CD4-positive, alpha-beta memory T cell (primary cell): ENCODE measurements around the gene TRIM66. TPM values are rescaled to one million over a fixed set of nuclear protein-coding genes. Genes with fewer than 3 reads are reported as not detected.

Experiments used
- CTCF ChIA-PET: fragments of 350-600 bp; sonication (Branson Sonifier 250); formaldehyde crosslinking; loops from one replicate; lab custom pipeline; 2021; ENCODE audit warnings: inconsistent platforms; ENCODE audit not compliant: partially characterized antibody; lab: Charles Lee
- POLR2A ChIA-PET: fragments of 350-600 bp; sonication (Branson Sonifier 250); formaldehyde crosslinking; loops from one replicate; lab custom pipeline; 2021; ENCODE audit not compliant: partially characterized antibody; lab: Charles Lee
- DNase-seq, 5 donors: peaks; one replicate each; pipeline versions ENCODE4 v3.0.0 to v3.0.0-alpha.2; 2020 to 2022; ENCODE audit warnings: mixed read lengths in 1 of 5
- H3K27ac ChIP-seq: one replicate; pipeline ENCODE4 v1.7.0; 2013; ENCODE audit warnings: low read depth, low read length
- H3K27me3 ChIP-seq: 2 replicates; pipeline ENCODE4 v1.7.0; 2013; ENCODE audit warnings: mild to moderate bottlenecking, low read length, moderate library complexity; ENCODE audit not compliant: insufficient read depth
- H3K36me3 ChIP-seq: 2 replicates; pipeline ENCODE4 v1.7.0; 2013; ENCODE audit warnings: mild to moderate bottlenecking, low read length, moderate library complexity; ENCODE audit not compliant: insufficient read depth
- H3K4me1 ChIP-seq: 2 replicates; pipeline ENCODE4 v1.7.0; 2013; ENCODE audit warnings: mild to moderate bottlenecking, low read length, moderate library complexity; ENCODE audit not compliant: insufficient read depth
- H3K4me3 ChIP-seq, 2 donors: one replicate each; pipeline ENCODE4 v1.7.0; 2013; ENCODE audit warnings: low read length in 2 of 2, mild to moderate bottlenecking in 1 of 2
- H3K9me3 ChIP-seq, 2 donors: one replicate each; pipeline ENCODE4 v1.7.0; 2013; ENCODE audit warnings: low read length in 2 of 2, control low read depth in 1 of 2; ENCODE audit not compliant: control insufficient read depth in 1 of 2
- H3K27ac Mint-ChIP-seq, 7 donors: one replicate each; pipeline ENCODE4 v1.8.0; 2020 to 2021; ENCODE audit warnings: mixed read lengths in 7 of 7, mild to moderate bottlenecking in 6 of 7, inconsistent platforms in 3 of 7, moderate library complexity in 3 of 7
- H3K27me3 Mint-ChIP-seq, 2 donors: one replicate each; pipeline ENCODE4 v1.8.0; 2020 to 2021; ENCODE audit warnings: mixed read lengths in 2 of 2
- H3K36me3 Mint-ChIP-seq, 2 donors: one replicate each; pipeline ENCODE4 v1.8.0; 2020 to 2021; ENCODE audit warnings: mixed read lengths in 2 of 2, inconsistent platforms in 1 of 2, mild to moderate bottlenecking in 1 of 2
- H3K4me1 Mint-ChIP-seq, 4 donors: one replicate each; pipeline ENCODE4 v1.8.0; 2020 to 2021; ENCODE audit warnings: mixed read lengths in 4 of 4, mild to moderate bottlenecking in 1 of 4
- H3K4me3 Mint-ChIP-seq, 8 donors: one replicate each; pipeline ENCODE4 v1.8.0; 2020 to 2021; ENCODE audit warnings: mixed read lengths in 8 of 8, mild to moderate bottlenecking in 7 of 8, moderate library complexity in 6 of 8, inconsistent platforms in 3 of 8
- H3K9me3 Mint-ChIP-seq, 8 donors: one replicate each; pipeline ENCODE4 v1.8.0; 2020 to 2021; ENCODE audit warnings: mixed read lengths in 8 of 8, mild to moderate bottlenecking in 5 of 8, inconsistent platforms in 3 of 8, moderate library complexity in 1 of 8
- intact Hi-C: fragments of 100-400 bp; cut with micrococcal nuclease; formaldehyde crosslinking; loops from one replicate; pipeline ENCODE4 v1.15.1; 2023
- polyA plus RNA-seq, 2 donors: library from polyadenylated mRNA; unstranded; fragments of 300-500 nt; fragmentation: Illumina TruSeq; gene quantifications; one replicate each; pipeline ENCODE4 v1.2.3, GENCODE V29; 2021
- total RNA-seq, 2 experiments: library from RNA; stranded (reverse); gene quantifications; one replicate each; pipeline ENCODE4 v1.2.3, GENCODE V29; 2021

Gene TRIM66
- total and polyA plus RNA-seq, 4 experiments from 2014 or later: 0.67 to 31.3 (median 25.0) TPM; not detected in 1

DNA sequence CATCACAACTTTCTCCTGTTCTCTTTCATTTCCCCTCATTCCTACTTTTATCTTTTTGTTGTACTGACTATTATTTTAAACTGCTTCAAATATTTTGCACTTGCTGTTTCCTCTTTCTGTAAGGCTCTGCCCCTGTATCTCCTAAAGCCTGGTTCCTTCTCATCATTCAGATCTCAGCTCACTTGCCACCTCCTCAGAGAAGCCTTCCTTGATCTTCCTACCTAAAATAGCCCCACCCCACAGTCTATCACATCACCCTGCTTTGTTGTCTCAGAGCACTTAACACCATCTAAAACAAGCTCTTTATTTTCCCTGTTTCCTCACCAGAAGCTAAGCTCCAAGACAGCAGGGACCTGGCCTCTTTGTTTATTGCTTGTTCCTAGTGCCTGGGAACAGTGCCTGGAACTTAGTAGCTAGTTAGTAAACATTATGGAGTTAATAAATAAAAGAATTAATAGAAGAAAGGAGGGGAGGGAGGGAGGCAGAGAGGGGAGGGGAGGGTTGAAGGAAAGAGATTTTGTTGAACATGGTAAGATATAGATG lies 85.9 kb downstream of the TRIM66 start:
- intact Hi-C loops: no loop called here

DNA sequence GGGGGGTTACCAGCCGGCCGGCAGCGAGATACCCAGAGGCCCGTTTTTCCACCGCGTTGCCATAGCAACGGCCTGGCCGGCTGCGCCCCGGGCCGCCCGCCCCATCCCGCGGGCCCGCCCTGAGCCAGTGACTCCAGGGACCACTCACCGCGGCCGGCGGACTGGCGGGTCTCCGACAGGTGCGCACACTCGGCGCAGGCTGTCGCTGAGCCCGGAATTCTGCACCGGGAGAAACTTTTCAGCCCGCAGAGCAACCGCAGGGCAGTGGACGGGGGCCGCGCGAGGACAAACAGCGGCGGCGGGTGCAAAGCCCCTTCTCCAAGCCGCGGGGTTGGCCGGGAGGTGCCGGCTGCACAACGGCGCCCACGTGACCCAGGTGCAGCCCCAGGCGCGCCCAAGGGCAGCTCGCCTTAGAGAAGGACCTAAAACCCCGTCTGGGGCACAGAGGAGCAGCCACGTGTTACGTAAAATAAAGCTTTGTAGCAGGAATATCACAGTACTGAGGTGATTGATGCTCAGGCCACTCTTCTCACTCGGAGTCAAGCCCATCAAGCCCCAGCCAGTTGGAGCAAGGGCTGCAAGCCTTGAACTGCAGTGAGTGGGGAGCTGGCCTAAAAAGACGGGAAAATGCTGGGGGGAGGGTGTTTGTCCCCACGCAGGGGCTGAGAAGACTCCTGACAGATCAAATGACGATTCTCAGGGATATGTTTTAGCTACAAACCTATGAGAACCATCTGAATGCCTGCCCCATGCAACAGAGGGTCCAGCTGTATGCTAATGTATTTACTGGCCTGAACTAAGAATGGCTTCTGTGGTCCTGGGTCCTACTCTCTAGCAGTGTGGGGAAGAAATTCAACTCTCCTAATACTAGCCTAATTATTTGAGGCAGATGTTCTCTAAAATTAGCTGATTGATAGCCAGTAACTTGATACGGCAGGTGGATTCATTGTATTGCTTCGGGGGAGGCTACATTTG lies 88.2 kb downstream of the TRIM66 start, which contains the start of gene STK33:
Gene STK33 (minus strand): TSS at position 294 of the 975 bp plus-strand sequence. CDS start 119,323 bp downstream, outside the sequence.
- intact Hi-C loops: no loop called here
- Mint-ChIP-seq H3K27me3 (peaks cover 32 to 48% of the 10 kb centered on the region in 2 donors), H3K4me1 (peaks cover 0 to 7% (median 3%) of the 10 kb centered on the region in 4 donors)

More for the DNA sequence above, 85.9 kb downstream of the TRIM66 start:
- no peak overlapping the region for H3K27ac Mint-ChIP-seq
- no peak overlapping the region for H3K4me3 Mint-ChIP-seq
- Histone ChIP-seq H3K36me3 (no peaks in the 10 kb centered on the region), H3K27me3 (peaks cover 18% of the 10 kb centered on the region), H3K4me3 (no peak overlapping the region), H3K9me3 (no peaks in the 10 kb centered on the region), H3K27ac (no peak overlapping the region), H3K4me1 (peaks cover 4% of the 10 kb centered on the region)
- H3K4me1 Mint-ChIP-seq: peaks cover 0 to 7% (median 3%) of the 10 kb centered on the region in 4 donors
- ChIA-PET POLR2A (no interaction called here), CTCF (no interaction called here)
- no peaks in the 10 kb centered on the region for H3K9me3 Mint-ChIP-seq
- H3K36me3 Mint-ChIP-seq: no peaks in the 10 kb centered on the region
- DNase-seq: no peak
- peaks cover 32 to 42% of the 10 kb centered on the region in 2 donors for H3K27me3 Mint-ChIP-seq

DNA sequence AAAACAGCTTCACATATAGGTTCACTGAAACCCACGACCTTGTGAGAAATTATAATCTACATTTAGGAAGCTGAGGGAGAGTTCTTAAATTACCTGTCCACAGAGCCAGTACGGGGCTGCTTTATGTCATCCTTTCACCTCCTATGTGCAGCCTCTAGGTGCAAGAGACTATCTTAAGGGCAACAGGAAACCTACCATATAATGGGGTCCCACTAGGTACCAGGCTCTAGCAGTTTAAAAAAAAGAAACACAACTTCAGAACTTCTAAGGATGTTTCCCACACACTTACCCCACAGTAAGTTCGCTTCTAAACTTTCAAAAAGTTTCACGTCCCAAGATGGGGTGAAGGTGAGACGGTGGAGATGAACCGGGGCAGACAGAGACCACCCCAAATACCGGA lies 89.0 kb downstream of the TRIM66 start:
- ChIA-PET POLR2A (no interaction called here), CTCF (interaction anchor here (1.2 kb wide), 1 partner anchor 16 kb away, joined by 4 read pairs; no protein-coding TSS in a partner anchor)
- Mint-ChIP-seq H3K27me3 (peaks cover 31 to 54% of the 10 kb centered on the region in 2 donors), H3K27ac (no peak overlapping the region), H3K4me1 (peaks cover 0 to 7% (median 3%) of the 10 kb centered on the region in 4 donors), H3K9me3 (peaks cover 0 to under 1% (median 0%) of the 10 kb centered on the region in 8 donors), H3K4me3 (peak overlapping the region; percentile 52 to 81 (median 60)), H3K36me3 (no peaks in the 10 kb centered on the region)
- no peak for DNase-seq
- H3K27me3 ChIP-seq: peaks cover 18% of the 10 kb centered on the region
- no peaks in the 10 kb centered on the region for H3K36me3 ChIP-seq
- peaks cover 4% of the 10 kb centered on the region for H3K4me1 ChIP-seq
- intact Hi-C loops: no loop called here
- H3K27ac ChIP-seq: no peak overlapping the region
- no peak overlapping the region for H3K4me3 ChIP-seq
- H3K9me3 ChIP-seq: no peaks in the 10 kb centered on the region

More for the DNA sequence above, 88.2 kb downstream of the TRIM66 start, which contains the start of gene STK33:
- Mint-ChIP-seq H3K4me3 (peak within 1 kb of the TSS; percentile 52 to 81 (median 60)), H3K36me3 (no peaks in the 10 kb centered on the region), H3K9me3 (no peaks in the 10 kb centered on the region), H3K27ac (no peak within 1 kb of the TSS)
- ChIA-PET POLR2A (no interaction called here), CTCF (interaction anchor here (1.2 kb wide), 1 partner anchor 15 kb away, joined by 4 read pairs; no protein-coding TSS in a partner anchor)
- Histone ChIP-seq H3K36me3 (no peaks in the 10 kb centered on the region), H3K4me1 (peaks cover 4% of the 10 kb centered on the region), H3K4me3 (no peak within 1 kb of the TSS), H3K27ac (no peak within 1 kb of the TSS), H3K9me3 (no peaks in the 10 kb centered on the region), H3K27me3 (peaks cover 18% of the 10 kb centered on the region)
- DNase-seq: no peak

DNA sequence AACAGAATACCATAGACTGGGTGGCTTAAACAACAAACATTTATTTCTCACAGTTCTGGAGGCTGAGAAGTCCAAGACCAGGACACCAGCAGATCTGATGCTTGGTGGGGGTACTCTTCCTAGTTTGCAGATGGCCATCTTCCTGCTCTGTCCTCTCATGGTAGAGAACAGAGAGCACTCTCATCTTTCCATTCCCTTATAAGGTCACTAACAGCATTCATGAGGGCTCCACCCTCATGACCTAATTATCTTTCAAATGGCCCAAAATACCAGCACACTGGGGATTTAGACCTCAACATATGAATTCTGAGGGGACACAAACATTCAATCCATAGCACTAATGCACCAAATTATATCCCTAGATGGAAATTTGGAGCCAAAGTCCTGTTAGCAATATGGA lies 94.5 kb downstream of the TRIM66 start:
- POLR2A ChIA-PET: no interaction called here
- intact Hi-C loops: no loop called here
- H3K27me3 Mint-ChIP-seq: peaks cover 22 to 37% of the 10 kb centered on the region in 2 donors
- CTCF ChIA-PET: no interaction called here
- H3K27ac Mint-ChIP-seq: no peak overlapping the region
- H3K36me3 ChIP-seq: no peaks in the 10 kb centered on the region
- no peaks in the 10 kb centered on the region for H3K9me3 ChIP-seq
- H3K36me3 Mint-ChIP-seq: no peaks in the 10 kb centered on the region
- no peak for DNase-seq
- no peak overlapping the region for H3K4me3 Mint-ChIP-seq
- H3K4me3 ChIP-seq: no peak overlapping the region
- H3K4me1 ChIP-seq: no peaks in the 10 kb centered on the region
- peaks cover 0 to 11% (median 7%) of the 10 kb centered on the region in 8 donors for H3K9me3 Mint-ChIP-seq
- H3K4me1 Mint-ChIP-seq: no peaks in the 10 kb centered on the region
- no peak overlapping the region for H3K27ac ChIP-seq
- peaks cover 4% of the 10 kb centered on the region for H3K27me3 ChIP-seq

DNA sequence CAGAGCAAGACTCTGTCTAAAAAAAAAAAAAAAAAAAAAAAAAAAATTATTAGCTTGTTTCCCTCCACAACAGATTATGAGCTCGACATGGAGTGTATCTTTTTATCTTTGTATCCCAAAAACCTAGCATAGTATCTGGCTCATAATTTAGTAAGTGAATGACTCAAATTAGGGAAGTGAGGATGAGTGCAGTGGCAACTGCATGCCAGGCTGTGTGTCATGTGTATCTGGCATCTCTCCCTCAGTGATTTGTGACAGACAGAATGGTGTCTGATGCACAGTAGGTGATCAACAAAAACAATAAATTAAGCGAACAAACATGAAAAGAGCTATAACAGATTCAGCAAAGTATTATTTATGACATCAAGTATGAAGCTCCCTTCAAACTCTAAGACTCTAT lies 95.7 kb downstream of the TRIM66 start:
- no peaks in the 10 kb centered on the region for H3K36me3 ChIP-seq
- peaks cover 0 to 11% (median 7%) of the 10 kb centered on the region in 8 donors for H3K9me3 Mint-ChIP-seq
- ChIA-PET POLR2A (no interaction called here), CTCF (interaction anchor here (0.6 to 1.3 kb wide), 3 partner anchors 11 to 386 kb away, joined by 3 to 4 read pairs (median 3); no protein-coding TSS in a partner anchor)
- no peak overlapping the region for H3K4me3 Mint-ChIP-seq
- no peak overlapping the region for H3K27ac Mint-ChIP-seq
- intact Hi-C loops: no loop called here
- no peaks in the 10 kb centered on the region for H3K9me3 ChIP-seq
- H3K4me3 ChIP-seq: no peak overlapping the region
- DNase-seq: no peak
- H3K27me3 Mint-ChIP-seq: peaks cover 14 to 31% of the 10 kb centered on the region in 2 donors
- H3K4me1 Mint-ChIP-seq: no peaks in the 10 kb centered on the region
- H3K36me3 Mint-ChIP-seq: no peaks in the 10 kb centered on the region
- H3K27me3 ChIP-seq: no peaks in the 10 kb centered on the region
- H3K4me1 ChIP-seq: no peaks in the 10 kb centered on the region
- no peak overlapping the region for H3K27ac ChIP-seq

DNA sequence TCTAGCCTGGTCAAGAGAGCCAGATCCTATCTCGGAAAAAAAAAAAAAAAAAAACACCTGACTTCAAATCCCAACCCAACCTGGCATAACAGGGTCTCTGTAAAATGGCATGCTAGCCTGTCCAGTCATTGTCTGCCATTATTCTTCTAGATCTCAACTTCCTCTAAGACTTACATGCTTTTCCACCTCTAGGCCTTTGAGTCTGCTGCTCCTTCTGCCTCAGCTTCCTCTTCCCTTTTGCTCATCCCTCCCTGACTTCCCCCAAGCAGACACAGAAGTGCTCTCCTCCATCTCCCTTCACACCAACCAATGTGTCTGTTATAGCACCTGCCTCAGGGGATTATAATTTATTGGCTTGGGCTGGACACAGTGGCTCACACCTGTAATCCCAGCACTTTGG lies 96.3 kb downstream of the TRIM66 start:
- Histone ChIP-seq H3K27ac (no peak overlapping the region), H3K4me1 (no peaks in the 10 kb centered on the region), H3K9me3 (no peaks in the 10 kb centered on the region), H3K27me3 (no peaks in the 10 kb centered on the region), H3K4me3 (no peak overlapping the region), H3K36me3 (no peaks in the 10 kb centered on the region)
- intact Hi-C loops: no loop called here
- Mint-ChIP-seq H3K27me3 (peaks cover 18 to 27% of the 10 kb centered on the region in 2 donors), H3K27ac (no peak overlapping the region), H3K9me3 (peaks cover 0 to 11% (median 7%) of the 10 kb centered on the region in 8 donors), H3K4me3 (no peak overlapping the region), H3K4me1 (no peaks in the 10 kb centered on the region), H3K36me3 (no peaks in the 10 kb centered on the region)
- DNase-seq: no peak
- POLR2A ChIA-PET: no interaction called here
- CTCF ChIA-PET: interaction anchor here (0.6 to 1.3 kb wide), 2 partner anchors 11 to 40 kb away, joined by 3 read pairs; no protein-coding TSS in a partner anchor

DNA sequence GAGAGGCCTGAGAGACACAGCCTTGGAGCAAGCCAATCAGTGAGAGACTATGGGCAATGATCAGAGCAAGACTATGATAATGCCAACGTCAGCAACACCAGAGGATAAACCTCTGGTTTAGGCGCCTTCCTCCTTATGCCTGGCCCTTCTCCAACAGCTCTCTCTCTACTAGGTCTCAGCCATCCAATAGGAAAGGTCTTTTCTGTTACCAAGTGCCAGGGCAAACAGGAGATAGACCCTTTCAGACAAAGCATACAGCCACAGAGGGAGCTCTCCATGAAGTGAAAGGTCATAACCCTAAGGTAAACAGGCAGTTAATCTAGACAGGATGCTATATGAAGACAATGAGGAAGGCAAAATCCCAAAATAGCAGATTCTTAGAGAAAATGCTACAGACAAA lies 98.0 kb downstream of the TRIM66 start:
- Mint-ChIP-seq H3K27ac (no peak overlapping the region), H3K4me1 (no peaks in the 10 kb centered on the region), H3K9me3 (peaks cover 0 to 14% (median 11%) of the 10 kb centered on the region in 8 donors), H3K27me3 (peaks cover 27 to 31% of the 10 kb centered on the region in 2 donors), H3K36me3 (no peaks in the 10 kb centered on the region), H3K4me3 (no peak overlapping the region)
- DNase-seq: no peak
- Histone ChIP-seq H3K27me3 (no peaks in the 10 kb centered on the region), H3K4me3 (no peak overlapping the region), H3K27ac (no peak overlapping the region), H3K9me3 (no peaks in the 10 kb centered on the region), H3K36me3 (no peaks in the 10 kb centered on the region), H3K4me1 (no peaks in the 10 kb centered on the region)
- ChIA-PET CTCF (interaction anchor here (0.7 to 1.1 kb wide), 2 partner anchors 18 to 55 kb away, joined by 3 read pairs; no protein-coding TSS in a partner anchor), POLR2A (no interaction called here)
- intact Hi-C loops: no loop called here
